Lower lobe of right lung (tissue), 2 donors: ENCODE results near the gene ATAD1. TPM values are rescaled to one million over a fixed set of nuclear protein-coding genes. Genes with fewer than 3 reads are reported as not detected.
"Not testable (repeated sequence)": the region's sequence is repeated elsewhere in the genome, so short reads cannot be mapped to it uniquely, and the experiment has no call there.

Experiments
- ATAC-seq, 2 donors: fragments of 200-7000 bp; cut with Tn5 transposase; one replicate each; pipeline ENCODE4 v1.9.1; 2020 to 2022; ENCODE audit warnings: mild to moderate bottlenecking in 2 of 2, moderate library complexity in 2 of 2
- DNase-seq: peaks from one replicate; pipeline ENCODE4 v3.0.0-alpha.2; 2020
- H3K27ac ChIP-seq: fragments of 200-600 bp; one replicate; pipeline ENCODE4 v1.8.0; 2022
- H3K27me3 ChIP-seq: fragments of 200-600 bp; one replicate; pipeline ENCODE4 v1.8.0; 2022; ENCODE audit warnings: low read depth
- H3K36me3 ChIP-seq: fragments of 200-600 bp; one replicate; pipeline ENCODE4 v1.8.0; 2022; ENCODE audit warnings: mild to moderate bottlenecking
- H3K4me1 ChIP-seq: fragments of 200-600 bp; one replicate; pipeline ENCODE4 v1.8.0; 2022
- H3K4me3 ChIP-seq: fragments of 200-600 bp; one replicate; pipeline ENCODE4 v1.8.0; 2022; ENCODE audit warnings: mild to moderate bottlenecking
- H3K9me3 ChIP-seq: fragments of 200-600 bp; one replicate; pipeline ENCODE4 v1.8.0; 2022
- intact Hi-C: fragments of 100-400 bp; cut with DNase I; formaldehyde crosslinking; loops from one replicate; pipeline ENCODE4 v1.11.0; 2022
- total RNA-seq: library from RNA; stranded (reverse); fragmentation: NEBNext Ultra II Directional; extraction: Animal tissue kit (Norgen Biotek cat#: 25700); gene quantifications from one replicate; pipeline ENCODE4 v1.2.1, GENCODE V29; 2021
- TF ChIP-seq, protein P1 (sequence below): fragments of 200-600 bp; IDR thresholded peaks from one replicate; pipeline ENCODE4 v1.8.0; 2022; ENCODE audit warnings: antibody characterized with exemption, mild to moderate bottlenecking
- donor health status: DM: no; HTN: yes; CAD: no; lungs with severe emphysema.

Gene ATAD1
- total RNA-seq, 1 donor from 2014 or later, result 51.2 TPM

DNA sequence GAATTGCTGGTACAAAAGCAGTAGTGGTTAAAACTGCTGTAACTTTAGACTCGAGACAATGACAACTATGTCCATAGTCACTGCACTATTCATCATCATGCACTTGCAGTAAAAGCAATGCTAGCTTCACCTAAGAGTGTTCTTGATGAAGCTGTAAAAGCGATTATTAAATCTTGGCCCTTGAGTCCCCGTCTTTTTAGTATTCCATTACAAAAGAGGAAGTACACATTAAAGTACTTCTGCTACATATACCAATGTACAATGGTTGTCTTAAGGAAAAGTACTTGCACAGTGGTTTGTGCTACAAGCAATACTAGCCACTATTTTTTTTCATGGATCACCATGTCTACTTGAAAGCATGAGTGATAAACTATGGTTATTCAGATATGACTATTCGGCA is 78.3 kb downstream of the ATAD1 start:
- Histone ChIP-seq H3K27me3 (no peaks in the 10 kb centered on the region), H3K4me3 (no peak overlapping the region), H3K9me3 (no peaks in the 10 kb centered on the region), H3K36me3 (peaks cover 30% of the 10 kb centered on the region), H3K27ac (no peak overlapping the region), H3K4me1 (peaks cover 16% of the 10 kb centered on the region)
- ATAC-seq (no peak), DNase-seq (no peak)
- intact Hi-C loops, result no loop called here
- TF ChIP-seq, protein P1, sequence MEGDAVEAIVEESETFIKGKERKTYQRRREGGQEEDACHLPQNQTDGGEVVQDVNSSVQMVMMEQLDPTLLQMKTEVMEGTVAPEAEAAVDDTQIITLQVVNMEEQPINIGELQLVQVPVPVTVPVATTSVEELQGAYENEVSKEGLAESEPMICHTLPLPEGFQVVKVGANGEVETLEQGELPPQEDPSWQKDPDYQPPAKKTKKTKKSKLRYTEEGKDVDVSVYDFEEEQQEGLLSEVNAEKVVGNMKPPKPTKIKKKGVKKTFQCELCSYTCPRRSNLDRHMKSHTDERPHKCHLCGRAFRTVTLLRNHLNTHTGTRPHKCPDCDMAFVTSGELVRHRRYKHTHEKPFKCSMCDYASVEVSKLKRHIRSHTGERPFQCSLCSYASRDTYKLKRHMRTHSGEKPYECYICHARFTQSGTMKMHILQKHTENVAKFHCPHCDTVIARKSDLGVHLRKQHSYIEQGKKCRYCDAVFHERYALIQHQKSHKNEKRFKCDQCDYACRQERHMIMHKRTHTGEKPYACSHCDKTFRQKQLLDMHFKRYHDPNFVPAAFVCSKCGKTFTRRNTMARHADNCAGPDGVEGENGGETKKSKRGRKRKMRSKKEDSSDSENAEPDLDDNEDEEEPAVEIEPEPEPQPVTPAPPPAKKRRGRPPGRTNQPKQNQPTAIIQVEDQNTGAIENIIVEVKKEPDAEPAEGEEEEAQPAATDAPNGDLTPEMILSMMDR, result no peak

DNA sequence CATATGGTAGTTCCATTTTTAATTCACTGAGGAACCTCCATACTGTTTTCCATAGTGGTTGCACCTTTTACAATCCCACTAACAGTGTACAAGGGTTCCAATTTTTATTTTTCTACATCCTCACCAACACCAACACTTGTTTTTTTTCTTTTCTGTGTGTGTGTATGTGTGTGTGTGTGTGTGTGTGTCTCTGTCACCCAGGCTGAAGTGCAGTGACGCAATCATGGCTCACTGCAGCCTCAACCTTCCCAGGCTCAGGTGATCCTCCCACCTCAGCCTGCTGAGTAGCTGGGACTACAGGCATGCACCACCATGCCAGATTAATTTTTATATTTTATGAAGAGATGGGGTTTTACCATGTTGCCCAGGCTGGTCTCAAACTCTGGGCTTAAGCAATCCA is 79.8 kb downstream of the ATAD1 start:
- DNase-seq, H3K9me3 ChIP-seq, H3K27ac ChIP-seq, ATAC-seq, intact Hi-C loops, H3K27me3 ChIP-seq, H3K4me3 ChIP-seq: not testable (repeated sequence)
- H3K36me3 ChIP-seq, result peaks cover 18% of the 10 kb centered on the region
- peaks cover 26% of the 10 kb centered on the region for H3K4me1 ChIP-seq

DNA sequence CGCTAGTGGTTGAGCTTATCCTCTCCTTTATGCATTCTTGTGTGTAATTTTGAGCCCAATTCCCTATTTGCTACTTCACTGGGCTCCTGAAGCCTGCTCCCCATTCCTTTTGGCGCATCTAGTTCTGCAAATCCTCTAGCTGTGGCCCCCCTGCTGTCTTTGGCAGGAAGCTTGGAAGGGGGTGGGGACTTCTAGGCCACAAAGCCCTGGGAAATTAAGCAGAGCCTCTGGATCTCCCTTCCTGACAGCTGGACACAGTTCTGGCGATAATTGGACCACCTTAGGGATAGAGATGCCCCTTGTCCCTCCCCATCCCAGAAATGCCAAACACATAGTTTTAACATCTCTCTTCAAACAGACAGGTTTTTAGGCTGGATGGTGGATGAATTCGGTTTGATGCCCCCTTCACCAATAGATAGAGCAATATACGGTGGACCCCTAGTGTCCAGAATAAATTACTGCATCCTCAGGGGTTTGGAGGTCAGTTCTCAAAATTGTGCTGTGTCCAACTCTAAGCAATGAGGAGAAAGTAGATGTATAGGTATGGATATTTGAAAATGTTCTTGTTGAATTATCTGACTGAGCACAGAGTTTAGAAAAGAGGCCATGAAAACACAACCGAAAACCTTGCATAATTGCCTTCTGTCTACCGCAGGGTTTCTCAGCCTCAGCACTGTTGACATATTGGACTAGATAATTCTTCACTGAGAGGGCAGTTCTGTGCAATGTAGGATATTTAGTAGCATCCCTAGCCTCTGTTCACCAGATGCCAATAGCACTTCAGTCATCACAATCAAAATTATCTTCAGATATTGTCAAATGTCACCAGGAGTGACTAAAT is 82.8 kb downstream of the ATAD1 start:
- Histone ChIP-seq H3K9me3 (no peaks in the 10 kb centered on the region), H3K27ac (no peak overlapping the region), H3K4me1 (peaks cover 18% of the 10 kb centered on the region), H3K4me3 (no peak overlapping the region), H3K27me3 (no peaks in the 10 kb centered on the region), H3K36me3 (peaks cover 23% of the 10 kb centered on the region)
- ATAC-seq (peak; percentile 78 to 79), DNase-seq (no peak)
- intact Hi-C loops, result no loop called here
- TF ChIP-seq, protein P1, result peak; percentile 78

DNA sequence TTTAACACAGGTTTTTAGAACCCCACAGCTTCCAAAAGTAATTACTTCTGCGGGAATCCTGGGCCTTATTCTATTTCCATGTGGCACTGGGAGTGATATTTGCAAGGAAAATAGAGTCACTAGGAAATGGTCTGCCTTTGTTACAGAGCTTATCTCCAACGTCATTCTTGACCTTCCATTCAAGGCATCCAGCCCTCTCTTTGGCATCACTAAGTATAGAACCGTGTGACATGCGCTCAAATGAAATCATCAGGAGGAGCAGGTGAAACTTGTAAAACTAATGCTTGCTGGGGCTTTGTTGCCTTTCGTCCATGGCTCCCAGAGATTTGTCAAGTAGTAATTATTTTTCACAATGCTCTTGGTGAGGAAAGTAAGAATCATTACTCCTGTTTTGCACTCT is 84.9 kb downstream of the ATAD1 start:
- Histone ChIP-seq H3K27me3 (no peaks in the 10 kb centered on the region), H3K27ac (no peak overlapping the region), H3K4me3 (no peak overlapping the region), H3K4me1 (peaks cover 15% of the 10 kb centered on the region), H3K9me3 (no peaks in the 10 kb centered on the region), H3K36me3 (peaks cover 36% of the 10 kb centered on the region)
- TF ChIP-seq, protein P1, result no peak
- DNase-seq, result no peak
- no peak for ATAC-seq
- intact Hi-C loops, result no loop called here

- ATAC-seq, result no peak
- H3K9me3 ChIP-seq, result no peaks in the 10 kb centered on the region
- H3K4me3 ChIP-seq, result no peak overlapping the region
- H3K27me3 ChIP-seq, result no peaks in the 10 kb centered on the region
- intact Hi-C loops, result no loop called here
- H3K4me1 ChIP-seq, result peaks cover 13% of the 10 kb centered on the region
- DNase-seq, result no peak
- H3K27ac ChIP-seq, result no peak overlapping the region
- H3K36me3 ChIP-seq, result peaks cover 49% of the 10 kb centered on the region
- TF ChIP-seq, protein P1, result no peak
Measured at GRCh38 chr10:87729940-87730339, 88.1 kb downstream of the ATAD1 start.

DNA sequence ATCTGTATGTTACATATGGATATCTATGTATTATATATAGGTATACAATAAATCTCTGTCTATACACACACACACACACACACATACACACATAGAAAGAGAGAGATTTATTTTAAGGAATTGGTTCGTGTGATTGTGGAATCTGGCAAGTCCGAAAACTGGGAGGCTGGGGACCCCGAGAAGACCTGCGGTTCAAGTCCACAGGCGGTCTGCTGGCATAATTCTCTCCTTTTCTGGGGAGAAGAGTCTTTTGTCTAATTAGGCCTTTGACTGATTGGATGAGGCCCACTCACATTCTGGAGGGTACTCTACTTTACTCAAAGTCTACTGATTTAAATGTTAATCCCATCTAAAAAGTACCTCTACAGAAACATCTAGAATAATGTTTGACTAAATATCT is 93.2 kb downstream of the ATAD1 start:
- no peak for DNase-seq
- TF ChIP-seq, protein P1, result no peak
- intact Hi-C loops, result no loop called here

More for the DNA sequence above, 93.2 kb downstream of the ATAD1 start:
- ATAC-seq, result no peak
- H3K4me3 ChIP-seq, result no peak overlapping the region
- H3K27me3 ChIP-seq, result no peaks in the 10 kb centered on the region
- no peak overlapping the region for H3K27ac ChIP-seq
- peaks cover 22% of the 10 kb centered on the region for H3K4me1 ChIP-seq
- no peaks in the 10 kb centered on the region for H3K9me3 ChIP-seq
- peaks cover 26% of the 10 kb centered on the region for H3K36me3 ChIP-seq
